Esophagus mucosa (tissue), 1 donor: ENCODE results near the gene ARL2BP. TPM values are rescaled to one million over a fixed set of nuclear protein-coding genes. Genes with fewer than 3 reads are reported as not detected.
A peak's percentile ranks its signal among the peaks of the same experiment; 100 is the strongest.
"Not testable (repeated sequence)": the region's sequence is repeated elsewhere in the genome, so short reads cannot be mapped to it uniquely, and the experiment has no call there.

Experiments used
- ATAC-seq: fragments of 200-7000 bp; cut with Tn5 transposase; one replicate; pipeline ENCODE4 v1.9.1; 2020
- total RNA-seq: library from RNA; stranded (reverse); gene quantifications from one replicate; pipeline ENCODE4 v1.2.4, GENCODE V29; 2023
- donor health status: DM: yes; HTN: yes; CAD: no.

ARL2BP gene
- total RNA-seq, 1 donor from 2014 or later, result 43.4 TPM

GRCh38 chr16:57263541-57264351 is 18.7 kb downstream of the ARL2BP start:
- ATAC-seq, result peak; percentile 16

GRCh38 chr16:57264381-57264780 is 19.3 kb downstream of the ARL2BP start:
- no peak for ATAC-seq

GRCh38 chr16:57264950-57265371 is 19.9 kb downstream of the ARL2BP start:
- peak; percentile 76 for ATAC-seq

DNA sequence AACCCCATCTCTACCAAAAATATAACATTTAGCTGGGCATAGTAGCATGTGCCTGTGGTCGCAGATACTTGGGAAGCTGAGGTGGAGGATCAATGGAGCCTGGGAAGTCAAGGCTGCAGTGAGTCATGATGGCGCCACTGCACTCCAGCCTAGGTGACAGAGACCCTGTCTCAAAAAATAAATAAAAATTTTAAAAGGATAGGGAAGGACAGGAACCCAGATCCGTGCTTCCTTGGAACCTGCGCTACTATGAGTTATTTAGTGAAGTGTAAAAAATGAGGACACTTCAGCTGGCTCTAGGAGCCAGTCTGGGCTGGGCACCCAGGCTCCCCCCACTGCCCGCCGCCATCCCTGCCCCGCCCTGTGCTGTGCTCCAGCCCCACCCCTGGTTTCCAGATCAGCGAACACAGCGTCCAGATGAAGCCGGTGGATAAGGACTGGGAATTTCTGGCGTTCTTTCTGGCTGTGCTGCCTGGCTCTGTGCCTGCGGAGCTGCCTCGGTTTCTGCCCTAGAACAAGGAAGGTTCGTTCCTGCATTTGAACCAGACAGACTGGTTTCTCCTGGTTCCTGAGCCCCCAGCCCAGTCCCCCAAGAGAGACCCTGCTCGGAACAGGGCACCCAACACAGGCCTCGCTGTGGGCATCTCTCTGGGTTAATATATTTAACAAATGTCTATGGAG is 20.9 kb downstream of the ARL2BP start:
- ATAC-seq, result peak; percentile 82

GRCh38 chr16:57266531-57267260 is 21.6 kb downstream of the ARL2BP start:
- peak; percentile 24 for ATAC-seq

- not testable (repeated sequence) for ATAC-seq
Observed at GRCh38 chr16:57267343-57267742, 22.3 kb downstream of the ARL2BP start.

GRCh38 chr16:57268804-57269800 is 24.0 kb downstream of the ARL2BP start:
- no peak for ATAC-seq

- no peak for ATAC-seq
Observed at GRCh38 chr16:57270221-57271062, 25.4 kb downstream of the ARL2BP start.

DNA sequence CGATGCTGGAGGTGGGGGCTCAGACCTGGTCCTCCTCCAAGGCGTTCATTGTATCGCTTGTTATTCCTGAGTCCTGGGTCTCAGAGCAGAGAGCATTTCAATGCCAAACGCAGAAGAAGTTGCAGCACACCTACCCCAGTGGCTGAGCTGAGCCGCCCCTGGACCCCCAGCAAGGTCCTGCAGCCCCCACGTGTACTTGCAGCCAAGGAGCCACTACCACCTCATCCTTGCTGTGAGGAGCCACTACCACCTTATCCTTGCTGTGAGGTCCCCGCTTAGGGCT is 25.9 kb downstream of the ARL2BP start:
- ATAC-seq, result no peak

DNA sequence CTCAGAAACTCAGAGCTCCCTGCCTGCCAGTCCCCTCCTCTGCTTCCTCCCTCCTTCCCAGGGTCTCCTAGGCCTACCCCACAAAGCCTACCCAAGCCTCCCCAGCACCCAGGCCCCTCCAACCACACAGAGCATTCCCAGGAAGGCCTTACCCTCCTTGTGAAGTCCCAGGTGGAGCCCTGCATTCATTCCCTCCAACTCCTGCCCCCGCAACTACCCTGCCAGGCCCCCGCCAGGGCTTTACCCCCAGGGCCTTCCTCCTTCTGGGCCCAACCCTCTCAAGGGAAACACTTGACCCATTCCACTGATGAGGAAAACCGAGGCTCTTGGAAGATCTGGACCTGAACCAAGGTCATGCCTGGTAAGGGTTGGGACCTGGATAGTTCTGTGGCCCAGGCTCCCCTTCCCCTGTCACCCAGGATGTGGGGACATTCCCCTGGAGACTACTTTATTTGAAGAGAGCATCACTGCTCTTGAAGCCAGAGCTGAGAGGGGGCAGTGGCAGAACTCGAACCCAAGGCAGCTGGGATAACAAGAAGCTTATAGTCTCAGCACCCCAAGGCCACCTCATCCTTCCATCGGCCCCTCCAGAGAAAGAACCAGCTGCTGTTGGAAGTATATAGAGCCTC is 26.9 kb downstream of the ARL2BP start:
- no peak for ATAC-seq

DNA sequence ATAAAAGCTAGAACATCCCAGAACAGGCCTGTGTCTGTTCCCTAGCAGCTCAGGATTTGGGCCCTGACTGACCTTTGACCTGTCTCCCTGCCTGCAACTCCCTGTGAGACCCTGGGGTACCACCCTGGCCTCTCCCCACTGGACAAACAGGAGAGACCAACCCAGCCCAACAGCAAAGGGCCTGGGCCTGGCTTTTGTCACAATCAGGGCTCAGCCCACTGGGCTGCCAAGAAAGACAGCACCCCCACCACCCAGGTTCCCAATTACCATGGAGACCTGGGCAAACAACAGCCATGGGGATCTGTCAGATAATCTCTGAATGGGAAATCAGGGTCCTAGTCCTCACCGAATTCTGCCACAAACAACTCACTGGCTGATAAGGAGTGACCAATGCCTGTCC is 28.3 kb downstream of the ARL2BP start:
- no peak for ATAC-seq

DNA sequence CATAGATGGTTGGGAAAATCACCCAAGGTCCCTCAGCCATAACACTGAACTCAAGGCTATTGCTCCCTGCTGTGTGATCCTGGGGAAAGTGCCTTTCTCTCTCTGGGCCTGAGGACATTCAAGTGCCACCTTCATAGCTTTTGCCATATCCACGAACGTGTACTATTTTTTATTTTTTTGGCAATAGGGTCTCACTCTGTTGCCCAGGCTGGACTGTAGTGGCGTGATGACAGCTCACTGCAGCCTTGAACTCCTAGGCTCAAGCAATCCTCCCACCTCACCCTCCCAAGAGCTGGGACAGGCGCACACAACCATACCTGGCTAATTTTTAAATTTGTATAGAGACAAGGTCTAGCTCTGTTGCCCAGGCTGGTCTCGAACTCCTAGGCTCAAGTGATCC is 28.8 kb downstream of the ARL2BP start:
- no peak for ATAC-seq

GRCh38 chr16:57275946-57276345 is 30.9 kb downstream of the ARL2BP start:
- not testable (repeated sequence) for ATAC-seq

- ATAC-seq, result peak; percentile 86
Observed at GRCh38 chr16:57276596-57276995, 31.5 kb downstream of the ARL2BP start.

- ATAC-seq, result peak; percentile 54
Observed at GRCh38 chr16:57277586-57277985, 32.5 kb downstream of the ARL2BP start.

DNA sequence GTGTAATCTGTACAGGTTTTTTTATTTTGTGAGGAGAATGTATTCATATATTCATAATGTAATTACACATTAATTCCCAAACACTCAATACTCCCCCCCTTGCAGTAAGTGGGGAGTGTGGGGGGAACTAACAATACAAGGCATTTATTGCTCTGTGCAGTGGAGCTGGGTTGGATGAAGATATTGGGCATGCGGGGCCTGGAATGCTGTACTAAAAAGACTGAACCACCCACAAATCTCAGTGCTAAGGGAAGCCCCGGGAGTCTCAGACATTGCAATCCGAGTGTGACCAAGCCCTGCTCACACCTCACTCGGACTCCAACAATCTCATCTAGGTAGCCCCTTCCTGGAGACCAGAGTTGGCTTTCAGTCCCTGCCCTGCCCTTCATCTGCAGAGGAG is 33.4 kb downstream of the ARL2BP start:
- no peak for ATAC-seq

DNA sequence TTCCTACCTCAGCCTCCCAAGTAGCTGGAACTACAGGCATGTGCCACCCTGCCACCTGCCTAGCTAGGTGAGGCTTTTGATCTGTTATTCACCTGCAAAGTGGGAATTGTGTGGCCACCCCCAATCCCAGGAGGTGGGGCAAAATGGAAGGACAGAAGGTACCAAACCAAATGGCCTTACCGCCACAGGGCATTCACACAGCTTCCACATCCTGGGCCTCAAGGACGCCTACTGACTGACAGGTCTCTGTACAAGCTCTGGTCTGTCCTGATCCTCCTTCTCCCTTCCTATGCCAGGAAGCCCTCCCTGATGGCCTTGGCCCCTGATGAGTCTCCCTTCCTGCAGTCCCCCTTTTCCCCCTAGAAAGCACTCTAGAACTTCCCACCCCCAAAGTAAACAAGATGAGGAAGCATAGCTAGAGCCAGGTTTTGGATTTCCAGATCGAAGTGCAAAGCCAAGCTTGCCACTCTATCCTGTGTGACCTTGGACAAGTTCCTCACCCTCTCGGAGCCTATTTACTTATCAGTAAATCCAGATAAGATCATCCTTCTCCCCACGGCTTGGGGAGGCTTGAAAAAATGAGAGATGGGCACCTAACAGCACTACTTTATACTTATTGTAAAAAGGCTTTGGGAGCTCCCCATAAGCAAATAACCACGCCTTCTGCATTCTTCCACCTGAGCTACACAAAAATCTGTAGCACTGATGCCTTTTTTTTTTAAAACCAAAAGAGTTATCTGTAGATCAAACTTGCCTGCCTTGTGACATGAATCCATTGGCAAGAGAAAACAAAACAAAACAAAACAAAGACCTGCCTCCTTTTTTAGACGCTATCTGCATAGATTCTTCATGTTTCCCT is 35.0 kb downstream of the ARL2BP start:
- no peak for ATAC-seq

DNA sequence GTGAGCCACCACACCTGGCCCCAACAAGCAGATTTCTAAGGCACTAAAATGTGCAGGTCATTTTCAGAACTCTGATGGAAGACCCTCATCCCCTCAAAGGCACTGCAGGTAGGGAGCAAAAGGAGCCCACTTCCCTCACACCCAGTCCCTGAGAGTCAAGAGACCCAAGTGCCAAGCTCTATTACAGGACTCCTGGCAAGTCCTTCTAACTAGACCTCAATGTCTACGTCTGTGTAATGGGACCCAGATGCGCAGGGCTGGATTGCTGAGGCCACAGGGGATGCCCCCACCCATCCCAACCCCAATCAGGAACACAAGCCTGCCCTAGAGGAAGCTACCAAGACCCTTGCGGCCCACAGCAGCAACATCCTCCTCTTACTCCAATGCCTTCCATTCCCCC is 36.7 kb downstream of the ARL2BP start:
- no peak for ATAC-seq

GRCh38 chr16:57282510-57283213 is 37.6 kb downstream of the ARL2BP start:
- ATAC-seq, result peak; percentile 4
